IPS-20b (cell line): ENCODE data around the gene IKBKG.
"Not testable (repeated sequence)": the region's sequence is repeated elsewhere in the genome, so short reads cannot be mapped to it uniquely, and the experiment has no call there.

Experiments used
- H3K27ac ChIP-seq: one replicate; pipeline ENCODE4 v1.5.1; 2013; ENCODE audit warnings: low read length
- H3K27me3 ChIP-seq: 2 replicates; pipeline ENCODE4 v1.6.1; 2013; ENCODE audit warnings: mild to moderate bottlenecking, low read length, inconsistent platforms; ENCODE audit not compliant: insufficient read depth
- H3K36me3 ChIP-seq: 2 replicates; pipeline ENCODE4 v1.6.1; 2013; ENCODE audit warnings: low read depth, mild to moderate bottlenecking, inconsistent platforms, low read length, moderate library complexity; ENCODE audit not compliant: insufficient read depth
- H3K4me1 ChIP-seq: 2 replicates; pipeline ENCODE4 v1.6.1; 2013; ENCODE audit warnings: mild to moderate bottlenecking, control low read depth, inconsistent platforms, low read length, moderate library complexity; ENCODE audit not compliant: insufficient read depth
- H3K4me3 ChIP-seq: 2 replicates; pipeline ENCODE4 v1.5.1; 2013; ENCODE audit warnings: mild to moderate bottlenecking, low read length, inconsistent platforms
- H3K9ac ChIP-seq: 2 replicates; pipeline ENCODE4 v1.6.1; 2013; ENCODE audit warnings: low read depth, mild to moderate bottlenecking, inconsistent platforms, low read length, moderate library complexity
- H3K9me3 ChIP-seq: 2 replicates; pipeline ENCODE4 v1.6.1; 2013; ENCODE audit warnings: mild to moderate bottlenecking, low read depth, low read length, inconsistent platforms; ENCODE audit not compliant: insufficient read depth

The IKBKG gene

GRCh38 chrX:154531626-154532025 lies 15.8 kb upstream of the IKBKG start:
- Histone ChIP-seq H3K27ac (no peak overlapping the region), H3K4me1 (0 out of 2 replicates have a peak, but pooled peaks cover 4% of the 10 kb centered on the region), H3K4me3 (no peak overlapping the region), H3K27me3 (no peaks in the 10 kb centered on the region), H3K9me3 (no peaks in the 10 kb centered on the region), H3K9ac (no peak overlapping the region), H3K36me3 (peaks cover 26% of the 10 kb centered on the region)

GRCh38 chrX:154532690-154533089 lies 14.7 kb upstream of the IKBKG start:
- H3K9me3 ChIP-seq = no peaks in the 10 kb centered on the region

GRCh38 chrX:154534526-154535322 lies 12.7 kb upstream of the IKBKG start:
- no peaks in the 10 kb centered on the region for H3K9me3 ChIP-seq
- H3K4me3 ChIP-seq = no peak overlapping the region
- no peak overlapping the region for H3K9ac ChIP-seq
- H3K4me1 ChIP-seq = no peaks in the 10 kb centered on the region
- H3K27me3 ChIP-seq = no peaks in the 10 kb centered on the region
- peaks cover 26% of the 10 kb centered on the region for H3K36me3 ChIP-seq
- no peak overlapping the region for H3K27ac ChIP-seq

More at GRCh38 chrX:154532690-154533089, 14.7 kb upstream of the IKBKG start:
- H3K9ac ChIP-seq = no peak overlapping the region
- no peak overlapping the region for H3K4me3 ChIP-seq
- H3K27ac ChIP-seq = no peak overlapping the region
- H3K36me3 ChIP-seq = peaks cover 26% of the 10 kb centered on the region
- H3K4me1 ChIP-seq = 0 out of 2 replicates have a peak, but pooled peaks cover under 1% of the 10 kb centered on the region
- no peaks in the 10 kb centered on the region for H3K27me3 ChIP-seq

GRCh38 chrX:154535892-154536291 lies 11.5 kb upstream of the IKBKG start:
- Histone ChIP-seq H3K27me3 (no peaks in the 10 kb centered on the region), H3K4me3 (no peak overlapping the region), H3K36me3 (peaks cover 26% of the 10 kb centered on the region), H3K4me1 (no peaks in the 10 kb centered on the region), H3K27ac (no peak overlapping the region), H3K9me3 (no peaks in the 10 kb centered on the region), H3K9ac (no peak overlapping the region)

GRCh38 chrX:154539077-154539476 lies 8.3 kb upstream of the IKBKG start:
- H3K27ac ChIP-seq = no peak overlapping the region

GRCh38 chrX:154540365-154540764 lies 7.1 kb upstream of the IKBKG start:
- peaks cover 24% of the 10 kb centered on the region; the same call in 1 of the 2 replicates for H3K36me3 ChIP-seq
- H3K4me3 ChIP-seq, H3K27me3 ChIP-seq, H3K27ac ChIP-seq, H3K9ac ChIP-seq, H3K4me1 ChIP-seq, H3K9me3 ChIP-seq: not testable (repeated sequence)

More at GRCh38 chrX:154539077-154539476, 8.3 kb upstream of the IKBKG start:
- Histone ChIP-seq H3K4me1 (no peaks in the 10 kb centered on the region), H3K9ac (no peak overlapping the region), H3K27me3 (no peaks in the 10 kb centered on the region), H3K4me3 (no peak overlapping the region), H3K9me3 (no peaks in the 10 kb centered on the region), H3K36me3 (peaks cover 20% of the 10 kb centered on the region)

- H3K4me1 ChIP-seq = no peaks in the 10 kb centered on the region
- no peaks in the 10 kb centered on the region for H3K27me3 ChIP-seq
- peaks cover 24% of the 10 kb centered on the region; the same call in 1 of the 2 replicates for H3K36me3 ChIP-seq
- H3K4me3 ChIP-seq = no peak overlapping the region
- H3K27ac ChIP-seq = no peak overlapping the region
- H3K9ac ChIP-seq = no peak overlapping the region
- no peaks in the 10 kb centered on the region for H3K9me3 ChIP-seq
Observed at GRCh38 chrX:154540897-154541535, 6.4 kb upstream of the IKBKG start.

GRCh38 chrX:154541589-154541895 lies 5.9 kb upstream of the IKBKG start:
- no peaks in the 10 kb centered on the region for H3K4me1 ChIP-seq
- H3K9me3 ChIP-seq = no peaks in the 10 kb centered on the region
- no peak overlapping the region for H3K27ac ChIP-seq
- no peaks in the 10 kb centered on the region for H3K27me3 ChIP-seq
- peaks cover 24% of the 10 kb centered on the region; the same call in 1 of the 2 replicates for H3K36me3 ChIP-seq
- H3K9ac ChIP-seq = no peak overlapping the region
- H3K4me3 ChIP-seq = no peak overlapping the region

GRCh38 chrX:154541896-154542722 lies 5.3 kb upstream of the IKBKG start:
- Histone ChIP-seq H3K9ac (no peak overlapping the region), H3K4me1 (no peaks in the 10 kb centered on the region), H3K9me3 (no peaks in the 10 kb centered on the region), H3K27ac (no peak overlapping the region), H3K4me3 (no peak overlapping the region), H3K27me3 (no peaks in the 10 kb centered on the region), H3K36me3 (peaks cover 24% of the 10 kb centered on the region; the same call in 1 of the 2 replicates)

- Histone ChIP-seq H3K9me3 (no peaks in the 10 kb centered on the region), H3K27me3 (no peaks in the 10 kb centered on the region), H3K9ac (no peak overlapping the region), H3K27ac (no peak overlapping the region), H3K4me3 (no peak overlapping the region), H3K4me1 (no peaks in the 10 kb centered on the region), H3K36me3 (peaks cover 24% of the 10 kb centered on the region; the same call in 1 of the 2 replicates)
Observed at GRCh38 chrX:154542723-154543424, 4.5 kb upstream of the IKBKG start.

- H3K27ac ChIP-seq = no peak overlapping the region
- H3K9ac ChIP-seq = peak overlapping the region; percentile 90; the same call in 1 of the 2 replicates
- H3K27me3 ChIP-seq = no peaks in the 10 kb centered on the region
- H3K9me3 ChIP-seq = no peaks in the 10 kb centered on the region
- peak overlapping the region; percentile 83 for H3K4me3 ChIP-seq
- no peaks in the 10 kb centered on the region for H3K4me1 ChIP-seq
- peaks cover 24% of the 10 kb centered on the region; the same call in 1 of the 2 replicates for H3K36me3 ChIP-seq
Observed at GRCh38 chrX:154545673-154546274, 1.6 kb upstream of the IKBKG start.
